Measurements from ENCODE around the gene UBE3C. TPM values are rescaled to one million over a fixed set of nuclear protein-coding genes. Genes with fewer than 3 reads are reported as not detected.

UBE3C gene
- polyA plus RNA-seq (2013, experiment 1 of 2), result 37.4 TPM
- 37.0 TPM for polyA plus RNA-seq (2013, experiment 2 of 2)

DNA sequence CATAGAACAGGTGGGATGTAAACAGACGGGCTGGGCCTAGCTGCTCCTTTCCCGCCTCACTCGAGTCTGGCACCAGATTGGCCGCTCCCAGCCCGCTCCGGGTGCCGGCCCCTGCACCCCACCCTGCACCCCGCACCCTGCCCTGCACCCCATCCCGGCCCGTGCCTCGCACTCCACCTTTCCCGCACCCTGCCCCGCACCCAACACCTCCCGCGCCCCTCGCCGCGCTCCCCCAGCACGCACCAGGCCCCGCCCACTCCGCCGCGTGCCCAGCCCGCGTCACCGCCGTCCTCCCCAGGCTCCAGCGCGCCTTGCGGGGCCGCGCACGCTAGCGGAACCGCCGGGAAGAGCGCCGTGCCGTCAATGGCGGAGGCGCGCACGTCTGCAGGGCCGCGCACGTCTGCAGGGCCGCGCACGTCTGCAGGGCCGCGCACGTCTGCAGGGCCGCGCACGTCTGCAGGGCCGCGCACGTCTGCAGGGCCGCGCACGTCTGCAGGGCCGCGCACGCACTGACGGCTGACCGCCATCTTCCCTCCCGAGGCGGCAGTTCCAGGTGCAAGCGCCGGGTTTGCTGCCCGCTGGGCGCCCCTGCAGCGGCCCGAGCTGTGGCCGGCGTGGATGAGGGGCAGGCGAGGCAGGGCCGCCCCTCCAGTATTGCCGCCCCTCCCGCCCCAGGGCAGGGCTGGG is at the start of gene UBE3C:
Gene UBE3C (plus strand): TSS at position 503 of the 687 bp plus-strand sequence. CDS start 347 bp downstream, outside the sequence.
- WGBS (ENCODE audit: extremely low coverage, insufficient coverage, low lambda C conversion rate), result no CpG with 5 or more reads among the region's 80 CpGs
- Histone ChIP-seq H2AK5ac (ENCODE audit: low read length) (no peak within 1 kb of the TSS), H3K79me1 (ENCODE audit: low read length) (peaks cover 19% of the 10 kb centered on the region), H3K27me3 (ENCODE audit: insufficient read depth, low read length, poor library complexity) (no peaks in the 10 kb centered on the region), H3K4ac (ENCODE audit: low read depth, low read length) (peak within 1 kb of the TSS; percentile 85), H4K5ac (ENCODE audit: low read length) (no peak within 1 kb of the TSS), H3K4me2 (ENCODE audit: low read length) (peak within 1 kb of the TSS; percentile 97), H3K9ac (ENCODE audit: low read length) (peak within 1 kb of the TSS; percentile 98), H3K23ac (ENCODE audit: low read length) (peak within 1 kb of the TSS; percentile 80), H3K36me3 (ENCODE audit: control insufficient read depth, insufficient read depth, low read length) (peaks cover 7% of the 10 kb centered on the region), H4K8ac (ENCODE audit: low read depth, low read length) (peak within 1 kb of the TSS; percentile 78), H2BK120ac (ENCODE audit: low read depth, low read length) (no peak within 1 kb of the TSS), H3K27ac (ENCODE audit: low read depth, low read length) (peak within 1 kb of the TSS; percentile 98), H3K4me3 (ENCODE audit: low read length) (peak within 1 kb of the TSS; percentile 95), H3K18ac (ENCODE audit: low read length) (peak within 1 kb of the TSS; percentile 94), H3K4me1 (ENCODE audit: control insufficient read depth, low read depth, low read length) (peaks cover 6% of the 10 kb centered on the region), H2BK5ac (ENCODE audit: low read length) (no peak within 1 kb of the TSS), H3K56ac (ENCODE audit: low read length) (peak within 1 kb of the TSS; percentile 98), H3K79me2 (ENCODE audit: control insufficient read depth, insufficient read depth, low read length) (peaks cover 43% of the 10 kb centered on the region), H2BK15ac (replicated peaks; ENCODE audit: low read depth) (no peak within 1 kb of the TSS)
- peak; percentile 96 for DNase-seq

DNA sequence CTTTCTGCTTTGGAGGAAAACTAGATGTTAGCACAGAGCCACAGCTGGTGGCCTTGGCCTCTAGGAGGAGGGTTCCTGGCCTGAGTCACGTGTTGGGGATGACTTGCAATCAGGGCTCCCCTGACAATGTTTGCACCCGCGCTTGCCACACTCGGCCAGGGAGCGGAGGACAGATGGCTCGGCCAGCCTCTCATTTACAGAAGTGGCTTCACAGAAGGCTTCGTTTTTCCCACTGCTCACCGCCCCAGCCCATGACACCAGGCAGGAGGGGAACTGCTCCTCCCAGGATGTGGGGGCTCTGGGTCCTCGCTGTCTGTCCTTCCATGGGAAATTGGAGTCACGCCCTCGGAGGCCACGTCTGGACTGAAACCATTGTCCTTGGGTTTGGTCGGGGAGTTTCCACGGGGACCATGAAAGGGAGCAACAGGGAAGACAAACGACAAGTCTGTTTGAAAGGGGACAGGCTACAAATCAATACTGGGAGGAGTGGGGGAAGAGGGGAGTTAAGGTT is 49.6 kb upstream of the UBE3C start:
- no peak overlapping the region for H4K8ac ChIP-seq (ENCODE audit: low read depth, low read length)
- no peak overlapping the region for H2BK5ac ChIP-seq (ENCODE audit: low read length)
- H2BK15ac ChIP-seq (replicated peaks; ENCODE audit: low read depth), result no peak overlapping the region
- H4K5ac ChIP-seq (ENCODE audit: low read length), result no peak overlapping the region
- no peak overlapping the region for H3K56ac ChIP-seq (ENCODE audit: low read length)
- no peak overlapping the region for H3K18ac ChIP-seq (ENCODE audit: low read length)
- H2AK5ac ChIP-seq (ENCODE audit: low read length), result no peak overlapping the region
- H3K27ac ChIP-seq (ENCODE audit: low read depth, low read length), result no peak overlapping the region
- no peak overlapping the region for H3K4ac ChIP-seq (ENCODE audit: low read depth, low read length)
- no peaks in the 10 kb centered on the region for H3K36me3 ChIP-seq (ENCODE audit: control insufficient read depth, insufficient read depth, low read length)
- H3K4me3 ChIP-seq (ENCODE audit: low read length), result no peak overlapping the region
- H3K79me2 ChIP-seq (ENCODE audit: control insufficient read depth, insufficient read depth, low read length), result no peaks in the 10 kb centered on the region
- no CpG with 5 or more reads among the region's 15 CpGs for WGBS (ENCODE audit: extremely low coverage, insufficient coverage, low lambda C conversion rate)
- H3K9ac ChIP-seq (ENCODE audit: low read length), result no peak overlapping the region
- H2BK120ac ChIP-seq (ENCODE audit: low read depth, low read length), result no peak overlapping the region
- H3K27me3 ChIP-seq (ENCODE audit: insufficient read depth, low read length, poor library complexity), result no peaks in the 10 kb centered on the region
- H3K4me1 ChIP-seq (ENCODE audit: control insufficient read depth, low read depth, low read length), result no peaks in the 10 kb centered on the region
- no peak overlapping the region for H3K4me2 ChIP-seq (ENCODE audit: low read length)
- no peak overlapping the region for H3K23ac ChIP-seq (ENCODE audit: low read length)
- DNase-seq, result no peak
- H3K79me1 ChIP-seq (ENCODE audit: low read length), result no peaks in the 10 kb centered on the region

DNA sequence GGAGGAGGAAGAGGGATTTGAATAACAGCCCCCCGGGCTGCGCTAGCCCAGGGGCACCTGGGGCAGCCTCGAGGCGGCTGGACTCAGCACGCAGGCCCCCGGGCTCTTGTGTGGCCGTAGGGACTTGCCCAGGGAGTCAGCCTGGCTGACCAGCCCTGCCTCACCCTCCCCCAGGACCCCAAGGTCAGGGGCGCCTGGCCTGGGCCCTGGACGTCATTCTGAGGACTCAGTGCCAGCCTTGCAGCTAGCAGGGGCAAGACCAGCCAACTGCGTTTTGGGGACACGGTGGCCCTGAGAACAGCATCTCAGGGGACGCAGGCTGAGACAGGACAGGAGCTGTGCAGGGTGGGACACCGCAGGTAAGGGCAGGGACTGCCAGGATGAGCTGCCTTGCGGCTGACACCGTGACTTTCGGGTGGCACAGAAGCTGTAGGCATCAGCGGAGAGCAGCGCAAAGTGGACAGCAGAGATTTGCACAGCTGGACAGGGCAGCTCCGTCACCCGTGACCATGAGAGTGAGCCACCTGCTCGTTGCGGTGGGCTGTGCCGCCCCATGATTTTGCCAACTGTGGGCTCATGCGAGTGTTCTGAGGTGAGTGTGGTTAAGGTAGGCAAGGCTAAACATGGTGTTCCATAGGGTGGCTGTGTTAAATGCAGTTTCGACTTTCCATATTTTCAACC is 48.1 kb upstream of the UBE3C start:
- WGBS (ENCODE audit: extremely low coverage, insufficient coverage, low lambda C conversion rate), result no CpG with 5 or more reads among the region's 25 CpGs

DNA sequence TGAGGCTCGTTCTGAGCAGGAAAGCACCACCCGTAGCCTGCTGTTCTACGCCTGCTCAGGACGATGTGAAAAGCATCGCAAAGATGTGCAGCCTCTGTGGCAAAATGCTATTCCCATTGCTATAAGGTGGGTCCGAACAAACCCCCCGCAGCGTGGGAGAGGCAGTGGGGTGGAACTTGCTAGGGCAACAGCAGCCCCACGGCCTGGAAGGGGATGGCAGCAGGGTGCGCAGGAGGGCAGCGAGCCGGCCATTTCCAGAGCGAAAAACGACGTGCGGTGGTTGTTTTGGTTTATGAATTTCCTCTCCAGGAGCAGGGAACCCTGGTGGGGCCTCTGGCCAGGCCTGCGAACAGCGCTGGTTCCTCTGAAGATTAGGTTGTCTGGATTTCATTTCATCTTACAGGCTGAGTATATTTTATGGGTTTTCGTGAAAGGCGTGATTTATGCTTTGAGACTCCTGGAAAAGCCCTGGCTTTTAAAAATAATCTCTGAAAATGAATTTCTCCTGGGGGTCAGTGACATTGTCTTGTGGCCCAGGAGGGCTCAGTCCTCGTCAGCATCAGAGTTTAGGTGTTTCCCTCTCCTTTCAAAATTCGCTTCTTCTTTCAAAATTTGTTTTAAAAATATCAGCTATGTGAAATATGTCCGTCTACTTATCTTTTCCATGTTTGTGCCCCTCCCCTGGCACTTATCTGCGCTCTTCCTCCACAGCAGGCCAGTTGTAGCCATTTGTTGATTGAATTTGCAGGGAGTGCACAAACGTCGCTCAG is 42.3 kb upstream of the UBE3C start:
- Histone ChIP-seq H3K9ac (ENCODE audit: low read length) (no peak overlapping the region), H2BK5ac (ENCODE audit: low read length) (no peak overlapping the region), H3K27ac (ENCODE audit: low read depth, low read length) (no peak overlapping the region), H3K4me2 (ENCODE audit: low read length) (no peak overlapping the region), H3K36me3 (ENCODE audit: control insufficient read depth, insufficient read depth, low read length) (no peaks in the 10 kb centered on the region), H3K4me1 (ENCODE audit: control insufficient read depth, low read depth, low read length) (no peaks in the 10 kb centered on the region), H3K23ac (ENCODE audit: low read length) (no peak overlapping the region), H3K79me2 (ENCODE audit: control insufficient read depth, insufficient read depth, low read length) (no peaks in the 10 kb centered on the region), H3K27me3 (ENCODE audit: insufficient read depth, low read length, poor library complexity) (no peaks in the 10 kb centered on the region), H2BK15ac (replicated peaks; ENCODE audit: low read depth) (no peak overlapping the region), H2AK5ac (ENCODE audit: low read length) (no peak overlapping the region), H3K56ac (ENCODE audit: low read length) (no peak overlapping the region), H4K8ac (ENCODE audit: low read depth, low read length) (no peak overlapping the region), H4K5ac (ENCODE audit: low read length) (no peak overlapping the region), H3K4ac (ENCODE audit: low read depth, low read length) (no peak overlapping the region), H2BK120ac (ENCODE audit: low read depth, low read length) (no peak overlapping the region), H3K18ac (ENCODE audit: low read length) (no peak overlapping the region), H3K4me3 (ENCODE audit: low read length) (no peak overlapping the region), H3K79me1 (ENCODE audit: low read length) (no peaks in the 10 kb centered on the region)
- WGBS (ENCODE audit: extremely low coverage, insufficient coverage, low lambda C conversion rate), result no CpG with 5 or more reads among the region's 26 CpGs
- no peak for DNase-seq

More for the DNA sequence above, 48.1 kb upstream of the UBE3C start:
- Histone ChIP-seq H3K79me2 (ENCODE audit: control insufficient read depth, insufficient read depth, low read length) (no peaks in the 10 kb centered on the region), H4K8ac (ENCODE audit: low read depth, low read length) (no peak overlapping the region), H3K56ac (ENCODE audit: low read length) (no peak overlapping the region), H3K27ac (ENCODE audit: low read depth, low read length) (no peak overlapping the region), H3K4ac (ENCODE audit: low read depth, low read length) (no peak overlapping the region), H3K9ac (ENCODE audit: low read length) (no peak overlapping the region), H3K27me3 (ENCODE audit: insufficient read depth, low read length, poor library complexity) (no peaks in the 10 kb centered on the region), H2AK5ac (ENCODE audit: low read length) (no peak overlapping the region), H3K23ac (ENCODE audit: low read length) (no peak overlapping the region), H3K36me3 (ENCODE audit: control insufficient read depth, insufficient read depth, low read length) (no peaks in the 10 kb centered on the region), H2BK15ac (replicated peaks; ENCODE audit: low read depth) (no peak overlapping the region), H3K4me1 (ENCODE audit: control insufficient read depth, low read depth, low read length) (no peaks in the 10 kb centered on the region), H3K79me1 (ENCODE audit: low read length) (no peaks in the 10 kb centered on the region), H3K4me3 (ENCODE audit: low read length) (no peak overlapping the region), H2BK5ac (ENCODE audit: low read length) (no peak overlapping the region), H4K5ac (ENCODE audit: low read length) (no peak overlapping the region), H2BK120ac (ENCODE audit: low read depth, low read length) (no peak overlapping the region), H3K18ac (ENCODE audit: low read length) (no peak overlapping the region), H3K4me2 (ENCODE audit: low read length) (no peak overlapping the region)
- DNase-seq, result no peak

DNA sequence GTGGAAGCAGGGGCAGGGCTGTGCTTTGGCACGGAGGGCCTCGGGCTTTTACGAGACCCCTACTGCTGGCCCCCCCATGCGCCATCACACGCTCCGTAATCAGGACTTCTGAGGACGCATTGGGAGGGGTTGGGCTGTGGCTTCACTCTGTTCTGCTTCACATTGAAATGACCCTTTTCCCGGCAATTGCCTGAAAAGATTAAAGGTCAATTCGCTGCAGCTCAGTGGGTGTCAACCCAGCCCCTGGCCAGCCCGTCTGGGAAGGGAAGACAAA is 41.7 kb upstream of the UBE3C start:
- Histone ChIP-seq H2BK15ac (replicated peaks; ENCODE audit: low read depth) (no peak overlapping the region), H2BK120ac (ENCODE audit: low read depth, low read length) (no peak overlapping the region), H3K9ac (ENCODE audit: low read length) (no peak overlapping the region), H3K18ac (ENCODE audit: low read length) (no peak overlapping the region), H3K36me3 (ENCODE audit: control insufficient read depth, insufficient read depth, low read length) (no peaks in the 10 kb centered on the region), H2AK5ac (ENCODE audit: low read length) (no peak overlapping the region), H3K23ac (ENCODE audit: low read length) (no peak overlapping the region), H3K27me3 (ENCODE audit: insufficient read depth, low read length, poor library complexity) (no peaks in the 10 kb centered on the region), H3K79me1 (ENCODE audit: low read length) (no peaks in the 10 kb centered on the region), H3K79me2 (ENCODE audit: control insufficient read depth, insufficient read depth, low read length) (no peaks in the 10 kb centered on the region), H4K8ac (ENCODE audit: low read depth, low read length) (no peak overlapping the region), H3K4ac (ENCODE audit: low read depth, low read length) (no peak overlapping the region), H3K56ac (ENCODE audit: low read length) (no peak overlapping the region), H3K27ac (ENCODE audit: low read depth, low read length) (no peak overlapping the region), H2BK5ac (ENCODE audit: low read length) (no peak overlapping the region), H3K4me1 (ENCODE audit: control insufficient read depth, low read depth, low read length) (no peaks in the 10 kb centered on the region), H4K5ac (ENCODE audit: low read length) (no peak overlapping the region), H3K4me2 (ENCODE audit: low read length) (no peak overlapping the region), H3K4me3 (ENCODE audit: low read length) (no peak overlapping the region)
- WGBS (ENCODE audit: extremely low coverage, insufficient coverage, low lambda C conversion rate), result no CpG with 5 or more reads among the region's 10 CpGs
- DNase-seq, result no peak

Measured in mesendoderm (in vitro differentiated cells).